RWPE2 (cell line): ENCODE data around the gene THEM5.

Experiments
- ATAC-seq: fragments of 200-7000 bp; cut with Tn5 transposase; 3 replicates; pipeline ENCODE4 v1.9.1; 2021; ENCODE audit warnings: low read depth
- DNase-seq: peaks from one replicate; pipeline ENCODE4 v3.0.0-alpha.2; 2020; ENCODE audit warnings: low spot score
- H3K27ac ChIP-seq: fragments of 450-650 bp; 2 replicates; pipeline ENCODE4 v1.5.1; 2017; ENCODE audit warnings: mild to moderate bottlenecking; ENCODE audit not compliant: poor library complexity, severe bottlenecking
- H3K27me3 ChIP-seq: fragments of 250-450 bp; sonication (Bioruptor Pico); 2 replicates; pipeline ENCODE4 v1.5.1; 2021; ENCODE audit warnings: mild to moderate bottlenecking, moderate library complexity; ENCODE audit not compliant: insufficient read depth, poor library complexity, severe bottlenecking
- H3K36me3 ChIP-seq: fragments of 250-450 bp; sonication (Bioruptor Pico); 2 replicates; pipeline ENCODE4 v1.5.1; 2020; ENCODE audit warnings: low read depth, mild to moderate bottlenecking, moderate library complexity
- H3K4me1 ChIP-seq: fragments of 250-450 bp; sonication (Bioruptor Pico); 2 replicates; pipeline ENCODE4 v1.5.1; 2021; ENCODE audit warnings: mild to moderate bottlenecking, moderate library complexity; ENCODE audit not compliant: insufficient read depth, poor library complexity, severe bottlenecking
- H3K4me3 ChIP-seq: fragments of 250-450 bp; sonication (Bioruptor Pico); 2 replicates; pipeline ENCODE4 v1.5.1; 2021; ENCODE audit warnings: mild to moderate bottlenecking, moderate library complexity; ENCODE audit not compliant: severe bottlenecking
- H3K9me3 ChIP-seq: fragments of 250-450 bp; sonication (Bioruptor Pico); 2 replicates; pipeline ENCODE4 v1.5.1; 2021; ENCODE audit warnings: mild to moderate bottlenecking, moderate library complexity; ENCODE audit not compliant: severe bottlenecking
- TF ChIP-seq, protein P1 (sequence below): fragments of 450-650 bp; IDR thresholded peaks from one replicate; pipeline ENCODE4 v1.5.1; 2017; ENCODE audit warnings: mild to moderate bottlenecking, moderate library complexity; ENCODE audit not compliant: poor library complexity, severe bottlenecking

THEM5 gene

DNA sequence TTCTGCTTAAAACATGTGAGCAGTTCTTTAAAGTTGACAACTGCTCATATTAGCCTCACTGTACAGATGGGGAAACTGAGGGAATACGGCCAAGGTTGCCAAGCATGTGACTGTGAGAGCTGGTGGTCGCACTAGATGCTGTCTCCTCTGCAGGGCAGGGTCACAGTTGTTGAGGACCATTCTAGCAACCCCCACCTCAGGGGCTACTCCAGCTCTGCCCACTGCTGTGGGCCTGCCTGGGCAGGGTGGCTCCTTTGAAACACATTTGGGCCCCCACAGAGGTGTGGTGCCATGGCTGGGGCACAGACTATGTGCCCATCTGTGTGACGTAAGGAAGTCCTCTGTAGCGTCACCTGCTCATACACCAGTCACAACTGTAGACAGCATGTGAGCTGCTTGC, 779 bp downstream of the THEM5 start:
- Histone ChIP-seq H3K4me3 (no peak overlapping the region), H3K36me3 (no peaks in the 10 kb centered on the region), H3K9me3 (no peaks in the 10 kb centered on the region), H3K27ac (no peak overlapping the region), H3K4me1 (peaks cover under 1% of the 10 kb centered on the region), H3K27me3 (no peaks in the 10 kb centered on the region)
- TF ChIP-seq, protein P1, sequence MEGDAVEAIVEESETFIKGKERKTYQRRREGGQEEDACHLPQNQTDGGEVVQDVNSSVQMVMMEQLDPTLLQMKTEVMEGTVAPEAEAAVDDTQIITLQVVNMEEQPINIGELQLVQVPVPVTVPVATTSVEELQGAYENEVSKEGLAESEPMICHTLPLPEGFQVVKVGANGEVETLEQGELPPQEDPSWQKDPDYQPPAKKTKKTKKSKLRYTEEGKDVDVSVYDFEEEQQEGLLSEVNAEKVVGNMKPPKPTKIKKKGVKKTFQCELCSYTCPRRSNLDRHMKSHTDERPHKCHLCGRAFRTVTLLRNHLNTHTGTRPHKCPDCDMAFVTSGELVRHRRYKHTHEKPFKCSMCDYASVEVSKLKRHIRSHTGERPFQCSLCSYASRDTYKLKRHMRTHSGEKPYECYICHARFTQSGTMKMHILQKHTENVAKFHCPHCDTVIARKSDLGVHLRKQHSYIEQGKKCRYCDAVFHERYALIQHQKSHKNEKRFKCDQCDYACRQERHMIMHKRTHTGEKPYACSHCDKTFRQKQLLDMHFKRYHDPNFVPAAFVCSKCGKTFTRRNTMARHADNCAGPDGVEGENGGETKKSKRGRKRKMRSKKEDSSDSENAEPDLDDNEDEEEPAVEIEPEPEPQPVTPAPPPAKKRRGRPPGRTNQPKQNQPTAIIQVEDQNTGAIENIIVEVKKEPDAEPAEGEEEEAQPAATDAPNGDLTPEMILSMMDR = no peak
- DNase-seq = no peak
- ATAC-seq = no peak

DNA sequence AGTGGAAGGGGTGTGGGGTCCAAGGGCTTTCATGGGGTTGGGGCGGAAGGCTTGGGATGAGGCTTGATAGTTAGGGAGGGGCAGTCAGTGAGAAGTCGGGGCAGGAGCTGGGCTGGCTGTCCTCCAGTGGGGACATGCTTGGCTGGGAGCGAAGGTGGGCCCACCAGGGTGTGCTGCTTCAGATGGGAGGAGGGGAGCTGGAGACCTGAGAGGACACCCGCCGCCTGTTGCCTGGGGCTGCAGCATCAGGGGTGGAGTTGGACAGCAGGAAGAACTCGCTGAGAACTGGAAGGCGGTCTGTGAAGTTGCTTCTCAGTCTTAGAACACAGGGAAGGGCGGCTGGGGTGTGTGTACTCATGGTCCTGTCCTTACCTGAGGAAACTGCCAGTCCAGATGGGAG, 1.6 kb downstream of the THEM5 start:
- ATAC-seq (no peak), DNase-seq (no peak)
- Histone ChIP-seq H3K4me3 (no peak overlapping the region), H3K4me1 (no peaks in the 10 kb centered on the region), H3K9me3 (no peaks in the 10 kb centered on the region), H3K27me3 (no peaks in the 10 kb centered on the region), H3K27ac (no peak overlapping the region), H3K36me3 (no peaks in the 10 kb centered on the region)
- TF ChIP-seq, protein P1 = no peak

DNA sequence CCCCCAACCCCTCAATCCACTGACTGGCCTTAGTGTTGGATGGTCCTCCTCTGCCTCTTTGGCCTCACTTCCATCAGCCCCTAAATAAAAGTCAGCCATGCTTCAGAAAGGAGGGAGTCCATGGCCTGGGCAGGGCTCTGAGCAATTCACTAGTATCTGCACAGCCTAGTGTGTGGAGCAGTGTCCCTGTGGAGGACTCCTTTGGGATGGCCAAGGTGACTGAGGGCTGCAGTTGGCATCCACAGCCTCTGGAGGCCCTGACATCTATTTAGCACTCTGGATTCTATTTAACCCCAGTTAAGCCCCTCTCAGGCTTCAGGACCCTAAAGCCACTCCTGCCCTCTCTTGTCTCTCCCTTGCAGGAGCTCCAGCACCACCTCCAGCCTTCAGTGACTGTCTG, 3.6 kb downstream of the THEM5 start:
- no peak overlapping the region for H3K4me3 ChIP-seq
- no peak overlapping the region for H3K27ac ChIP-seq
- peaks cover 4% of the 10 kb centered on the region for H3K4me1 ChIP-seq
- DNase-seq = no peak
- H3K9me3 ChIP-seq = no peaks in the 10 kb centered on the region
- ATAC-seq = no peak
- no peaks in the 10 kb centered on the region for H3K36me3 ChIP-seq
- TF ChIP-seq, protein P1 = no peak
- no peaks in the 10 kb centered on the region for H3K27me3 ChIP-seq

DNA sequence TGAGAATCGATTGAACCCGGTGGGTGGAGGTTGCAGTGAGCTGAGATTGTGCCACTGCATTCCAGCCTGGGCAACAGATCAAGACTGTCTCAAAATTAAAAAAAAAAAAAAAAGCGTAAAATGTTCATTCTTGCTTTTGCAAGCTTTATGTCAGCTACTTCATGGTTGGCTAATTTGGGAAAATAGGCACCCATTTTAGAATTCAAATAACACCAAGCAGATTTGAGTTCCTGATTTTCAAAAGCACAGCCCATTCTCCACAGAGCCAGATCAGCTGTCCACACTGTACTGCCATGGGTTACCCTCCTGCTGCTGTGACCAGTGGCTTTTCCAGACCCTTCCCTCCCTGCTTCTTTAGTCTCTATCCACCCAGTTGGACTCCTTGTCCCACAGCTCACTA, 4.4 kb downstream of the THEM5 start:
- no peak for ATAC-seq
- no peak overlapping the region for H3K4me3 ChIP-seq
- H3K27me3 ChIP-seq = no peaks in the 10 kb centered on the region
- no peak overlapping the region for H3K27ac ChIP-seq
- H3K36me3 ChIP-seq = no peaks in the 10 kb centered on the region
- no peaks in the 10 kb centered on the region for H3K9me3 ChIP-seq
- TF ChIP-seq, protein P1 = no peak
- H3K4me1 ChIP-seq = peaks cover 4% of the 10 kb centered on the region
- DNase-seq = no peak

DNA sequence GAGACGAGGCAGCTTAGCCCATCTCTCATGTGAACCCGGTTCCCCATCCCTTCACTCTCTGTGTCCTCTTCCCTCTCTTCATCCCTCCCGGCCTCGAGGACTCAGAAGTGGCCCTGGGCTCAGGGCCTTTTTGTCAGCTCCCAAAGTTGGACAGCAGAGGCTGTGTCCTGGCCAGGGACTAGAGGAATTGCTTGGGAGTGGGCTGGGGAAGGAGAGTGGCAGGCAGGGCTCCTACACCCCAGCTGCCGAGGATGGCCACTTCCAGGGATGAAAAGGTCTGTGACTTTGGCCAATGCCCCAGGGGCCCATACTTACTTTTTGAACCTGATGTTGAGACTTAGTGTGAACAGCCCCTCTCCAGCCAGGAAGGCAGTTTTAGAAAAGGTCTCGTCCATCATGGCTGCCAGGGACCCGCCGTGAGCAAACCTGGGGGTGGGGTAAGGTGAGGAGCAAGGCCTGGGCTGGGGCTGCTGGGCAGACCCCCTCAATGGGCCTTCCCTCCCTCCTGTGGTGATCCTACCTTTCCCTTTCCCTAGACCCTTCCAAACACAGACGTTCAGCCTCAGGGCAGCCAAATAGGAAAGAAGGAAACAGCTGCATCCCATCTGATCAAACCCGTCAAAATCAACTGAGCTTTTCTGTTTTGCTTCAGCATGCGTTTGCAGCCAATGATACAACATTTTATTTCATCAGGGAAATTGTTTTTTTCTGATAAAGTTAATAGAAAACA, 5.5 kb downstream of the THEM5 start:
- ATAC-seq (no peak), DNase-seq (no peak)
- peaks cover 4% of the 10 kb centered on the region for H3K4me1 ChIP-seq
- H3K27me3 ChIP-seq = no peaks in the 10 kb centered on the region
- TF ChIP-seq, protein P1 = no peak
- no peak overlapping the region for H3K4me3 ChIP-seq
- H3K27ac ChIP-seq = no peak overlapping the region
- H3K9me3 ChIP-seq = no peaks in the 10 kb centered on the region
- H3K36me3 ChIP-seq = no peaks in the 10 kb centered on the region
